ENCODE results near the gene SUSD1.

SUSD1 gene

DNA sequence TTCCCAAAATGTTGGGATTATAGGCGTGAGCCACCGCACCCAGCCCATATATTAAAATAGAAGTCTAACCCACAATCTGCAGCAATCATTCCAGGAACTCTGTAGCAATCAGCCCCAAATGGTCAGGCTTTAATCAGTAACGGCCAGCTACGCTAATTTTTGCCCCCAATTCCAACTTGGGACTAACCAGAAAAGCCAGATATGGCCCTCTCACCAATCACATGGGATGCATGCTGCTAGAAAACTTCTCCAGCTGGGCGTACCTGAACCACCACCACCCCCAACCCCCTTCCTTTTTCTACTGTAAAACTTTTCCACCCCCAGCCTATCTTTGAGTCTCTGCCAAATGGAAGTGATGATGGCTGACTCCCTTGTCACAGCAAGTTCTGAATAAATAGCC is 4.1 kb downstream of the SUSD1 start:
- Histone ChIP-seq H3K9ac (ENCODE audit: low read depth, low read length, poor library complexity, severe bottlenecking) (no peak overlapping the region), H3K79me2 (ENCODE audit: insufficient read depth, low read length) (peaks cover 37% of the 10 kb centered on the region), H3K9me2 (replicated peaks; ENCODE audit: low read depth, low read length) (no peaks in the 10 kb centered on the region), H3F3A (ENCODE audit: low read depth) (no peaks in the 10 kb centered on the region), H3K36me3 (ENCODE audit: insufficient read depth, low read length) (no peaks in the 10 kb centered on the region), H2AFZ (ENCODE audit: low read length) (no peak overlapping the region), H3K9me3 (ENCODE audit: insufficient read depth, low read depth, low read length) (no peaks in the 10 kb centered on the region), H4K20me1 (ENCODE audit: insufficient read depth, low read length, poor library complexity, severe bottlenecking) (no peaks in the 10 kb centered on the region), H3K4me3 (ENCODE audit: low read length, poor library complexity, severe bottlenecking) (no peak overlapping the region), H3K4me1 (ENCODE audit: insufficient read depth, low read length, poor library complexity, severe bottlenecking) (peaks cover 67% of the 10 kb centered on the region), H3K4me2 (ENCODE audit: low read depth, low read length, poor library complexity, severe bottlenecking) (peak overlapping the region; percentile 18), H3K27me3 (ENCODE audit: insufficient read depth, low read length, poor library complexity, severe bottlenecking) (no peaks in the 10 kb centered on the region)
- TF ChIP-seq, protein P1, sequence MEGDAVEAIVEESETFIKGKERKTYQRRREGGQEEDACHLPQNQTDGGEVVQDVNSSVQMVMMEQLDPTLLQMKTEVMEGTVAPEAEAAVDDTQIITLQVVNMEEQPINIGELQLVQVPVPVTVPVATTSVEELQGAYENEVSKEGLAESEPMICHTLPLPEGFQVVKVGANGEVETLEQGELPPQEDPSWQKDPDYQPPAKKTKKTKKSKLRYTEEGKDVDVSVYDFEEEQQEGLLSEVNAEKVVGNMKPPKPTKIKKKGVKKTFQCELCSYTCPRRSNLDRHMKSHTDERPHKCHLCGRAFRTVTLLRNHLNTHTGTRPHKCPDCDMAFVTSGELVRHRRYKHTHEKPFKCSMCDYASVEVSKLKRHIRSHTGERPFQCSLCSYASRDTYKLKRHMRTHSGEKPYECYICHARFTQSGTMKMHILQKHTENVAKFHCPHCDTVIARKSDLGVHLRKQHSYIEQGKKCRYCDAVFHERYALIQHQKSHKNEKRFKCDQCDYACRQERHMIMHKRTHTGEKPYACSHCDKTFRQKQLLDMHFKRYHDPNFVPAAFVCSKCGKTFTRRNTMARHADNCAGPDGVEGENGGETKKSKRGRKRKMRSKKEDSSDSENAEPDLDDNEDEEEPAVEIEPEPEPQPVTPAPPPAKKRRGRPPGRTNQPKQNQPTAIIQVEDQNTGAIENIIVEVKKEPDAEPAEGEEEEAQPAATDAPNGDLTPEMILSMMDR (conservative IDR thresholded peaks at IDR 0.05; ENCODE audit: low read length): no peak
- TF ChIP-seq EZH2phosphoT487 (IDR thresholded peaks at IDR 0.05; ENCODE audit: borderline replicate concordance): no peak

DNA sequence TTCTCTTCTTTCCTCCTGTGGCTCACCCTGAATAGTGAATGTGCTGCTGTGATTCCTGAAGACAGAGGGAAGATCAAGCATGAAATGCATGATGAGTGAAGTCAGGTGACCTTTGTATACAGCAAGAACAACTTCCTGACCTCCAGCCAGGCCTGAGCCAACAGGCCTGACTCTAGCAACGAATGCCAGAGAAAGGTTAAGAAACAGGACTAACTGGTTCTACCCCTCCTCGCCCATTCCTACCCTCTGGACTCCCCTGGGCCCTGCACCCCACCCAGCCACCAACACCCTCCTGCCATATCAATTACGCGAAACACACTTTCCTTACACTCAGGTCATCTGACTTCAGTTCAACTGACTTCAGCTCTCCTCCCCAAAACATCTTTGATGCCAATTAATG is 4.9 kb downstream of the SUSD1 start:
- no peaks in the 10 kb centered on the region for H3K9me2 ChIP-seq (replicated peaks; ENCODE audit: low read depth, low read length)
- no peaks in the 10 kb centered on the region for H3K27me3 ChIP-seq (ENCODE audit: insufficient read depth, low read length, poor library complexity, severe bottlenecking)
- H4K20me1 ChIP-seq (ENCODE audit: insufficient read depth, low read length, poor library complexity, severe bottlenecking): no peaks in the 10 kb centered on the region
- H3K79me2 ChIP-seq (ENCODE audit: insufficient read depth, low read length): peaks cover 37% of the 10 kb centered on the region
- no peak overlapping the region for H3K4me3 ChIP-seq (ENCODE audit: low read length, poor library complexity, severe bottlenecking)
- no peaks in the 10 kb centered on the region for H3F3A ChIP-seq (ENCODE audit: low read depth)
- H3K4me2 ChIP-seq (ENCODE audit: low read depth, low read length, poor library complexity, severe bottlenecking): no peak overlapping the region
- TF ChIP-seq, protein P1 (conservative IDR thresholded peaks at IDR 0.05; ENCODE audit: low read length): no peak
- H3K9me3 ChIP-seq (ENCODE audit: insufficient read depth, low read depth, low read length): no peaks in the 10 kb centered on the region
- peaks cover 62% of the 10 kb centered on the region for H3K4me1 ChIP-seq (ENCODE audit: insufficient read depth, low read length, poor library complexity, severe bottlenecking)
- H2AFZ ChIP-seq (ENCODE audit: low read length): no peak overlapping the region
- no peaks in the 10 kb centered on the region for H3K36me3 ChIP-seq (ENCODE audit: insufficient read depth, low read length)
- no peak overlapping the region for H3K9ac ChIP-seq (ENCODE audit: low read depth, low read length, poor library complexity, severe bottlenecking)

DNA sequence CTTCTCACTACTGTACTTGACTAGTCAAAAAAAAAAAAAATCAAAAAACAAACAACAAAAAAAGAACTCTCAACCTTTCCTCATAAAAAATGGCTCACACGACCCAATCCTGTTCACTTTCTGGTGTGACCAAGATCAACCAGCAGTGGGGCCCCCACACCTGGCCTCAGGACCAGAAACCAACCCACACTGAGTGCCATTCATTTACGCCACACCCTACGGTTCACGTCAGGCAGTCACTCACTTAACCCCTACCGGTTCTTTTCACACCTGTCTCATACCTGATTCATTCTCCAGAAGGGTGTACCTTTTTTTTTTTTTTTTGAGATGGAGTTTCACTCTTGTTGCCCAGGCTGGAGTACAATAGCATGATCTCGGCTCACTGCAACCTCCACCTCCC is 5.7 kb downstream of the SUSD1 start:
- H3K4me3 ChIP-seq (ENCODE audit: low read length, poor library complexity, severe bottlenecking): no peak overlapping the region
- H3K36me3 ChIP-seq (ENCODE audit: insufficient read depth, low read length): no peaks in the 10 kb centered on the region
- no peak overlapping the region for H2AFZ ChIP-seq (ENCODE audit: low read length)
- H3K9ac ChIP-seq (ENCODE audit: low read depth, low read length, poor library complexity, severe bottlenecking): no peak overlapping the region
- H3K9me2 ChIP-seq (replicated peaks; ENCODE audit: low read depth, low read length): no peaks in the 10 kb centered on the region
- H3K4me2 ChIP-seq (ENCODE audit: low read depth, low read length, poor library complexity, severe bottlenecking): no peak overlapping the region
- no peaks in the 10 kb centered on the region for H4K20me1 ChIP-seq (ENCODE audit: insufficient read depth, low read length, poor library complexity, severe bottlenecking)
- peaks cover 37% of the 10 kb centered on the region for H3K79me2 ChIP-seq (ENCODE audit: insufficient read depth, low read length)
- H3K4me1 ChIP-seq (ENCODE audit: insufficient read depth, low read length, poor library complexity, severe bottlenecking): peaks cover 61% of the 10 kb centered on the region
- H3K9me3 ChIP-seq (ENCODE audit: insufficient read depth, low read depth, low read length): no peaks in the 10 kb centered on the region
- no peak for TF ChIP-seq EZH2phosphoT487 (IDR thresholded peaks at IDR 0.05; ENCODE audit: borderline replicate concordance)
- TF ChIP-seq, protein P1 (conservative IDR thresholded peaks at IDR 0.05; ENCODE audit: low read length): no peak
- H3F3A ChIP-seq (ENCODE audit: low read depth): no peaks in the 10 kb centered on the region
- no peaks in the 10 kb centered on the region for H3K27me3 ChIP-seq (ENCODE audit: insufficient read depth, low read length, poor library complexity, severe bottlenecking)

Measured in Loucy (cell line).